ENCODE data around the gene RFT1. TPM values are rescaled to one million over a fixed set of nuclear protein-coding genes. Genes with fewer than 3 reads are reported as not detected.
"Not testable (repeated sequence)": the region's sequence is repeated elsewhere in the genome, so short reads cannot be mapped to it uniquely, and the experiment has no call there.

Gene RFT1
- total RNA-seq, 2 experiments from 2014 or later = 55.3 to 58.1 TPM

DNA sequence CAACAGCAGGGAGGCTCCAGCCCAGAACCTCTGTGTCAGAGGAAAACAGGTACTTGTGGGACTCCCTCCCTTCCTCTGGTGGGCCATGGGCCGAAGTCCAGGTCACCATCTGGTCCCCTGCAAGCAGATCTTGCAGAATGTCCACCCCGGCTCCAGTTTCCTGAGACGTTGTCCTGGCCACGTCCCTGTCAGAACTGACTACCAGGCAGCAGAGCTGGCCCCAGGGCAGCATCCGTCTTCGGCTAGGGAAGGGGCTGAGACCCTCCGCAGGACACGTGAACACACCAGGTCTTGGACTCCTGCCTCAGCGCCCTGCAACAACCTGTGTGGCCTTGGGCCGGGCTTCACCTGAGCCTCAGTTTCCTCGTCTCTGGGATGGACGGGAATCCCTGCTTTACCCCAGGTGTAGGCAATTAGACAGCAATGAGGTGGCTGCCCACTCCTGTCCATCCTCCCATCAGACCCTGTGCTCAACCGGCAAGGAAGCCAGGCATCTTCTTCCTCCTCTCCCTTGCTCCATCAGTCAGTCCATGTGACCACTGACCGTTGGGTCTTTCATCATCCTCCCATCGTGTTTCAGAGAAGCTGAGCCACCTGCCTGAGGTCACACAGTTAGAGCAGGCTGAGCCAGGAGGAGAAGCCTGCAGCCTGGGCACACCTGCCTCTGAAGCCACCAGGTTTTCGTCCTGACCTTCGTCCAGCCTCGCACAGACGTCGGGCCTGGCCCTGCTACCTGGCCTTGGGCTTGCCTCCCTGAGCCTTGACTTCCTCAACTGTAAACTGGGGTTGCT, 21.8 kb upstream of the RFT1 start:
- ChIA-PET CTCF (interaction anchor here (0.9 kb wide), 1 partner anchor 44 kb away, joined by 3 read pairs; no protein-coding TSS in a partner anchor), POLR2A (no interaction called here)

DNA sequence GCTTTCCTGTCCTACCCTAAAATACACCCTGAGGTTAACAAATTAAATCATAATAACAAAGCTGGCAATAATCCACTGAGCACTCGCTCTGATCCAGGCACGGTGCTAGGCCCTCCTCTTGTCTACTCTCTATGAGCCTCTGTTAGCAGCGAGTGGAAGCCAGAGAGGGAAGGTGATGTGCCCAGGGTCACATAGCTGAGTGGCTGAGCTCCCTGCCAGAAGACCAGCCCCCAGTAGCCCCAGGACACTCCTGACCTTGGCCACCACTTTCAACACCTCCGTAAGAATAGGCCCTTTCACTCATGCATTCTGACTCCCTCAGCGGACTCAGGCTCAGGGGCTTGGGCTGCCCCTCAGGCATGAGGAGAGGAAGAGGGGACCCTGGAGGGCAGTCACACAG, 21.2 kb upstream of the RFT1 start:
- ChIA-PET CTCF (interaction anchor here (0.9 kb wide), 1 partner anchor 45 kb away, joined by 3 read pairs; no protein-coding TSS in a partner anchor), POLR2A (no interaction called here)

DNA sequence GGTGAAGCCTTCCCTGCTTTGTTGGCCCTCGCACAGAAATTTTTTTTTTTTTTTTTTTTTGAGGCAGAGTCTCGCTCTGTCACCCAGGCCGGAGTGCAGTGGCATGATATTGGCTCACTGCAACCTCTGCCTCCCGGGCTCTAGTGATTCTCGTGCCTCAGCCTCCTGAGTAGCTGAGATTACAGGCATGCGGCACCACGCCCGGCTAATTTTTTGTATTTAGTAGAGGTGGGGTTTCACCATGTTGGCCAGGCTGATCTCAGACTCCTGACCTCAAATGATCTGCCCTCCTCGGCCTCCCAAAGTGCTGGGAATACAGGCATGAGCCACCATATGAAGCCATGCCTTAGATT, 20.8 kb upstream of the RFT1 start:
- POLR2A ChIA-PET = not testable (repeated sequence)
- CTCF ChIA-PET = interaction anchor here (0.9 to 1.0 kb wide), 2 partner anchors 9 to 45 kb away, joined by 3 read pairs; no protein-coding TSS in a partner anchor

DNA sequence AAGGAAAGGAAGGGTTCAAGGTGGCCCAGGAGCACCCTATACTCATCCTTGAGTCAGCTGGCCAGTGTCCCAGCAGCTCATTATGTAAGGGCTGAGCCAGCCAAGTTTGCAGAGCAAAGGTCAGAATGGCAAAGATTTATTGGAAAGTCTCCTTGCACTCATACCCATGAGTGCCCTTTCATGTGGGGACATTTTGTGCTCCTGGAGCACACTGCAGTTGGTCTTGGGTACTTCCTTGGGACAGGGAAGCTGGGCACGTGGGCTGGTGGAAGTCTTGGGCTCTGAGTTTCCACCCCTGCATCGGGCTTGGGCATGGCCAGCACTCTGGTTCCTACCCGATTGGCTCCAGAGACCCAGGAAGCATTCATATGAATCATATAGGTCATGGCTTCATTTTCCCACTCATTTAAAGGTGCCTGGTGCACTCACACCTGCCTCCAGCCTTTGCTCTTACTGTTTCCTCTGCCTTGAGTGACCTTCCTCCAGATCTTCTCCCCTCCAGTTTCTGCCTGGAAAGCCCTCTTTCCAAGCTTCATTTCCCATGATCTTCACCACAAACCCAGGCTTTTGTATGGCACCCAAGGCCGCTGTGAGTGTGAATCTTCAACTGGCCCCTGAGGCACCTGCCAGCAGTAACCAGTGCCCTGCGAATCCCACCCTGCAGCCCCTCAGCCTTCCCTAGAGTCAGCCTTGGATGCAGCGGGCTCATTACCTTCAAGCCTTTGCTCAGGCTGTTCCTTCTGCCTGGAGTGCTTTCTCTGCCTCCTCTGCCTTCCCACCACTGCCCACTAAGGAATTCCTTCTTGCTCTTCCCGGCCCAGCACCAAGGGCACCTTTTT, 20.2 kb upstream of the RFT1 start:
- POLR2A ChIA-PET = no interaction called here
- CTCF ChIA-PET = interaction anchor here (1.0 to 1.1 kb wide), 2 partner anchors 9 to 28 kb away, joined by 3 to 4 read pairs; no protein-coding TSS in a partner anchor

DNA sequence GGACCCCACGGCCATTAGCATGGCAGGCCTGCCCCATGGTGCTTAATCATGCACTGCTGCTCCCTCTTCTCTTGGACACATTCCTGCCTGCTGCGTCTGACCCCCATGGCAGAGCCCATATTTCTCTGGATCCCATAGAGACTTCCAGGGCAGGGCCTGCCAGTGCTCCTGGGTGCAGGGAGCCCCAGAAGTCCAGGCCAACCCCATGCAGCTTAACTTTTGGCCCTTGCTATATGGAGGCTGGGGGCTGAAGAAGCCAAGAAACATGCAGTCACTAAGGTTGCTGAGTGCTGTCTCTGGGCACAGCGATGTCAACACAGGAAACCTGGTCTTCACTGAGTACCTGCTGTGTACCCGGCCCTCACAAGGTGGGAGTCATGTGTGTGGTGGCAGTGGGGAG, 19.5 kb upstream of the RFT1 start:
- ChIA-PET CTCF (interaction anchor here (1.1 kb wide), 1 partner anchor 27 kb away, joined by 4 read pairs; no protein-coding TSS in a partner anchor), POLR2A (no interaction called here)

DNA sequence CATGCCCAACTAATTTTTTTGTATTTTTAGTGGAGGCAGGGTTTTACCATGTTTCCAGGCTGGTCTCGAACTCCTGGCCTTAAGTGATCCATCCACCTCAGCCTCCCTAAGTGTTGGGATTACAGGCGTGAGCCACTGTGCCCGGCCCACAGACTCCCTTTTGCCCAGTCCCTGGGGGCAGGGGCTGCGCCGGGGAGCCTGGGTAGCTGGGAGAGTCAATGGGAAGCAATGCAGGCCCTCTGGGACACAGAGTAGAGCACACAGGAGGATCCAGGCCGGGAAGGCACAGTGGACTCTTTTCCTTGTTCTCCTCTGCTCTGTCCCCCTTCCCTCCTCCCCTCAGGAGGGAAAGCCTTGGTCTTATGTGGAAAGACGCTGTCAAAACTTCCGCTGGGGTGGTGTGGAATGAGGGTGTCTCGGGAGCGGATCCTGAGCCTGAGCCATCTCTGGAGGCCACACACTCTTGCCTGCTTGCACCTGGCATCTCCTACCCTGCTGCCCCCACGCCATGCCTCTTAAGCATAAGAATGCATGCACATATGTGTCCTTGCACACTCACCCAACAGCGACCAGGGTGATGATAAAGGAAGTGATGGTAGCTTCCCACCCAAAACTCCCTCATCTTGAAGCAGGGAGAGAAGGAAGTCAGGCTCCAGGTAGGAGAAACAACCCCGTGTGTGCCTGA, 18.9 kb upstream of the RFT1 start:
- POLR2A ChIA-PET = no interaction called here
- CTCF ChIA-PET = no interaction called here

DNA sequence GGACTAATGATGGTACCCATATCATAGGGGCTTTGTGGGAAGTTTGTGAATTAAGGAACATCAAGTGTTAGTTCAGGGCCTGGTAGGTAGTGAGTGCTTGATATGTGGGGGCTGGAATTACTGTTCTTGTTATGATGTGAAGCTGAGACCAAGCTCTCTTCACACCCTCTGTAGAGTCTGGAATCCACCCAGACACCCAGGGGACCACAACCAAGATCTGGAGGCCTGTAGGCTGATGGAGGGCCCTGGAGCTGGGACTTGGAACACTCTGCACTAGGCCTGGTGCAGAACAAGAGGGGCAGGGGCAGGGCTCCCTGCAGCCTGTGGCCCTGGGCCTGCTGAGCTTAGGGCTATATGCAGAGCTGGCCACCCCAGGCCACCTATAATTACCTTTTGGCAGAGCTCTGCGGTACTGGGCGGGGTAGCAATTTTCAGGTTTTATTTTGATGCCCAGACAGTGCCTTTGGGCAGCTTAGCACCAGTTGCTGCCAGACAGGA, 17.7 kb upstream of the RFT1 start:
- POLR2A ChIA-PET = no interaction called here
- CTCF ChIA-PET = interaction anchor here (0.7 kb wide), 1 partner anchor 72 kb away, joined by 5 read pairs; no protein-coding TSS in a partner anchor

DNA sequence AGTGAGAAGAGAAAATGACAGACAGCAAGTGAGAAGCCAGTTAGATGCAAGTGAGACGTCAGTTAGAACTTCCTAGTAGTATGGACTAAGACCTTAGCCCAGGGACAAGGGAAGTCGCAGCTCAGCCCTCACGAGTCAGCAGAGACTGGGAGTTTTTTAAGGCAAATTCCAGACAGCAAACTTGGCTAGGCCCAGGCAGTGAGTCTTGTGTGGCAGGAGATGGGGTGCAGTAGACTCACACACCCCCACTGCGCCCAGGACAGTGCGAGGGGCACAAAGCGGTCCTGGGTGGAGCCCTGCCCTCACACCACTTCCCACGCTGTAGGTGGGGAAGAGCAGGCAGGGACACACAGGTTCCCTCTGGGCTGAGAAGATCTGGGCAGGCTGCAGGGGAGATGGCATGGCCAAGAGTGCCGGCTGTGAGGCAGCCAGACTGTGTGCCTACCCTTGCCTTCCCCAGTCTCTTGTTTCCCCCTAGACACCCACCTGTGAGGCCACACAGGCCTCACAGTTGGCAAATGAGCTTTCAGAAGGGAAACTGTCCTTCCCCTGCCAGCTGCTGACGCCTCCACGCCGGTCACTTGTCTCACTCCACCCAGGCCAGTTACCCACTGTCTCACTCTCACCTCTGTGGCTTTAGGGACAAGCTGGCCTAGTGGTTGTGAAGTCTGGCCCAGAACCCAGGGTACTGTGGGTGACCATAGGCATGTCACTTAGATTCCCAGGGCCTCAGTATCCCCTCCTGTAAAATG, 17.1 kb upstream of the RFT1 start:
- ChIA-PET CTCF (interaction anchor here (1.1 kb wide), 1 partner anchor 11 kb away, joined by 3 read pairs; no protein-coding TSS in a partner anchor), POLR2A (no interaction called here)

DNA sequence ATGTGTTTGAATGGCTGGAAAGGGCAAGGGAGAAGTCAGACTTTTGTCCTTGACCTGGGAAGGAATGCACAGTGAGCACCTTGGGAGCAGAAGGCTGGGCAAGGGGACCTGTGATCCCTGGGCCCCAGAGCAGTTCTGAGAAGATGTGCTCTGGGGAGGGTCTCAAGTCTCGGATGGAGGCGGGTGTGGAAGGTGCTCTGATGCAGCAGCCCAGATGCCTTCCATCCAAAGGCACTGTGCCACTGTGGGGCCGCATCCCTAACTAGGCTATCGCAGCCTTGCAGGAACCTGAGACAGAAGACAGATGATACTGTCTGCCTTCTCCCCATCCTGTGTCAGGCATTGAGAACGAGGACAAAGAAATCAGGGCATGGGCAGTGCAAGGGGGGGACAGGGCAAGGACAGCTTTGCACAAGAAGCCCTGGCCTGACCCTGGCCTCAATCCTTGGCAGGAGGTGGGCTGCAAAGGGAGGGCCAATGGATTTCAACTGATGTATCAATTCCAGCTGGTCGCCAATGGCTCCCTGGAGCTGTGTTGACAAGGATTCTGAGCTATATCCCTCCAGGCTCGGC, 16.2 kb upstream of the RFT1 start:
- ChIA-PET POLR2A (no interaction called here), CTCF (interaction anchor here (1.1 kb wide), 1 partner anchor 11 kb away, joined by 3 read pairs; no protein-coding TSS in a partner anchor)

DNA sequence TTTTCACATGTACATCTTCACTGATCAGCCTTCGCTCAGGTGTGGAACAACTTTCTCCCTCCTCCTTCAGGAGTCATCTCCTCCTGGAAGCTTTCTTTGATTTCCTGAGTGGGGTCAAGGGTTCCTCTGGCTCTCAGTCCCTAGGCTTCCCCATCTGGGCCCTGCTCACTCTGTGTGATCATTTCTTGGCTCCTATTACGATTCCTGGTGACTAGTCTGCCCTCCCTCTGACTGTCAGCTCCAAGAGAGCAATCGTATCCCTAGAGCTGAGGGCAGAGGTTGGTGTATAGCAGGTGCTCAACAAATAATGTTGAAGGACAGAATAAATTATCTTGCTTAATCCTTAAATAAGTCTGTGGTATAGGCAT, 15.5 kb upstream of the RFT1 start:
- CTCF ChIA-PET = interaction anchor here (1.0 kb wide), 1 partner anchor 50 kb away, joined by 3 read pairs; no protein-coding TSS in a partner anchor
- POLR2A ChIA-PET = no interaction called here

DNA sequence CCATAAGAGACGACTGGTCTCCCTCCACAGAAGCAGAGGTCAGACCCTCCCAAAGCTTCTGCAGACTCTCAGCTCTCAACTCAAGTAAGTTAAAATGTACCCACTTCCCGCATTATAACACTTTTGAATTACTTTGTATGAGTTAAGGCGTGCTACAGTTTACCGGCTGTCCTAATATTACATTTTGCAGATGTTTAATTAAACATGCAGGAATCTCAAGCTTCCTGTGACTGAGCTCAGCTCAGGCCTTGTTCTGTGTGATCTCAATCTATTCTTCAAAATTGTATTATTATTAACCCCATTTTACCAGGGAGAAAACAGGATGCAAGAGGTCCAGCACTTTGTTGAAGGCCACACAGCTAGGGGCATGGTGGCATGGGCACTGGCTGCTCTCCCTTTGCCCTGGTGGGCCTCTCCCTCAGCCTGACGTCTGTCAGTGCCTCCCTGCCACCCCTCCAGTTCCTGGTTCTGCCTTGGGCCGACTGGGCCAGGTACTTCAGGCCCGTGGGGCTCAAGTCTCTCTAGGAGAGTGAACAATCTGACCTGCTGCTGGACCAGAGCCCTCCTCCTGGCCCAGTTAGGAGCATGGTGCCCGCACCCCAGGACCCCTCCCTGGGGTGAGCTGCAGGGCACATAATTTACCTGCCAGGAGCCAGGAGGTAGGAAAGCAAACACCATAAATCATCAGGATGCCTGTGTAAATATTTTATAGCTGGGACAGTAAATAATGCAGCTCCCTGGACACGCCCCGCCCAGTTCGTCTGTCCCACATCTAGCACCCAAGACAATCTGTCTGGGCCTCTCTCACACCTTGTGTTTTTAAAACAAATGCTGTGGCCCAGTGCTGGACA, 14.9 kb upstream of the RFT1 start:
- ChIA-PET CTCF (interaction anchor here (1.0 to 1.4 kb wide), 3 partner anchors 11 to 51 kb away, joined by 3 to 5 read pairs (median 3); no protein-coding TSS in a partner anchor), POLR2A (no interaction called here)

DNA sequence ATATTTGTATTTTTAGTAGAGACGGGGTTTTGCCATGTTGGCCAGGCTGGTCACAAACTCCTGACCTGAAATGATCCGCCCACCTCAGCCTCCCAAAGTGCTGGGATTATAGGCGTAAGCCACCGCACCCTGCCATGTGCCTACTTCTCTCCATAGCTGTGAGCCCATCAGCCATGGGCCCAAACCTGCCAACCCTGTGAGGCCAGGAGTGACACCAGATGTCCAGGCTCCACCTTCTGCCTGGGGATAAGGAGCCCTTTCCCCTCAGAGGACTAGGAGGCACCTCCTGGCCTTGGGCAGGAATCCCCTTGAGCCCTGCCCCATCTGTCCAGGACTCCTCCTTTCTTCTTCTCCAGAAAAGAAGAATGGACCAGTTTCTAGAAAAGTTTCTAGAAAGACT, 14.2 kb upstream of the RFT1 start:
- CTCF ChIA-PET = interaction anchor here (0.6 to 1.4 kb wide), 3 partner anchors 9 to 52 kb away, joined by 3 to 5 read pairs (median 4); no protein-coding TSS in a partner anchor
- POLR2A ChIA-PET = no interaction called here

DNA sequence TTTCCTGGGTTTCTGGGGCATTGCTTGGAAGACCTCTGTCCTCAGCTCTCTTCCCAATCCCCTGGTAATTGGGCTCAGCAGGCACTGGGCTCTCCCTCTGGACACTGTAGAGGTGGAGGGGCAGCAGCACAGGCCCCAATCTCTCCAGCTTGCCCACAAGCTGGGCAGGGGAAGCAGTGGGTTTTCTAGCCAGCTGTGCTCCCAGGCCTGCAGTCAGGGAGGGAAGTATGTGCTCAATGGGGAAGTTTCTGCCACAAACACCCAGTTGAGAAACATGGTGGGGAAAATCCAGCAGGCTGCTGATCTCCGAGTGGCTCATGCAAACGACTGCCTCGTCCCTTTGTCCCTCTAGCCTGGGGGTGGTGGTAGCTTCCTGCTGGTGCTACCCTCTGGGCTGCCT, 12.8 kb upstream of the RFT1 start:
- POLR2A ChIA-PET = no interaction called here
- CTCF ChIA-PET = no interaction called here

DNA sequence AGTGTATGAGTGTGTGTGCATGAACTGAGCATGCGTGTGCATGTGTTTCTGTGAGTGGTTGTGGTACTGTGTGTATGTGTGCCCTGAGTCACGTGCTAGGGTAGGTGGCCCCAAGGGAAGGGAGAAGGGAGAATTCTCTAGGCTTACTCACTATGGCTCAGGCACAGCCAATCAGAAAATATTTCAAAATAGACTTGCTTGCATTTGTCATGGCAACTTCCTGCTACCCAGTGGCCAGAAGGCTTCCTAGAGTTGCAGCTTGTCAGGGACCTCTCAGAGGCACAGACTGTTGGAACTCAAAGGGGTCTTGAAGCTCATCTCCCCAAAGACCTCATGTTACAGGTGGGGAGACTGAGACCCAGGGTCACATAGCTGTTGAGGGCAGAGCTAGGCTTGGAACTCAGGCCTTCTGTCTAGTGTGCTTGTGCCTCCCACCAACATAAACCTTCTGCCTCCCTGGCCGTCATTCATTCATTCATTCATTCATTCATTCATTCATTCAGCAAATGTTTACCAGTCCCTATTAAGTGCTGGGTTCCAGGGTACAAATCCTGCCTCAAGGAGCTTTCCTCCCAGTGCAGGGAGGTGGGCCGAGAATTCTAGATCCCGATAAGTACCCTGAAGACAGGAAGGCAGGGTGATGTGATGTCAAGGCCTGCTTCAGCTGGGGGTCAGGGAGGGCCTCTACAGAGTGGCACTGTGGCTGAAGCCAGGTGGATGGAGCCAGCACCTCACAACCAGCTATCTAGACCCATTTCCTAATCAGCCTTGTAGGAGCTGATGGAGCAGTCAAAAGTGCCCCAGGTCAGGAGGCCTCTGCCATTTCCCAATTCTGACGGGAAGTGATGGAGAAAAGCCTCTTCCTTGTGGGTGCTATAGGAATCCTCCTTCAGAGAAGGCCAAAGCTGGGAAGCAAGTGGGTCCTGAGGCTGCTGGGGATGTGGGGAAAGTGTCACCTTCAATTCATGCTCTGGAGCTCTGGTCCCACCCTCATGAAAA, 10.9 kb upstream of the RFT1 start:
- ChIA-PET CTCF (interaction anchor here (0.7 to 1.4 kb wide), 2 partner anchors 55 to 373 kb away, joined by 4 to 6 read pairs; no protein-coding TSS in a partner anchor), POLR2A (no interaction called here)

DNA sequence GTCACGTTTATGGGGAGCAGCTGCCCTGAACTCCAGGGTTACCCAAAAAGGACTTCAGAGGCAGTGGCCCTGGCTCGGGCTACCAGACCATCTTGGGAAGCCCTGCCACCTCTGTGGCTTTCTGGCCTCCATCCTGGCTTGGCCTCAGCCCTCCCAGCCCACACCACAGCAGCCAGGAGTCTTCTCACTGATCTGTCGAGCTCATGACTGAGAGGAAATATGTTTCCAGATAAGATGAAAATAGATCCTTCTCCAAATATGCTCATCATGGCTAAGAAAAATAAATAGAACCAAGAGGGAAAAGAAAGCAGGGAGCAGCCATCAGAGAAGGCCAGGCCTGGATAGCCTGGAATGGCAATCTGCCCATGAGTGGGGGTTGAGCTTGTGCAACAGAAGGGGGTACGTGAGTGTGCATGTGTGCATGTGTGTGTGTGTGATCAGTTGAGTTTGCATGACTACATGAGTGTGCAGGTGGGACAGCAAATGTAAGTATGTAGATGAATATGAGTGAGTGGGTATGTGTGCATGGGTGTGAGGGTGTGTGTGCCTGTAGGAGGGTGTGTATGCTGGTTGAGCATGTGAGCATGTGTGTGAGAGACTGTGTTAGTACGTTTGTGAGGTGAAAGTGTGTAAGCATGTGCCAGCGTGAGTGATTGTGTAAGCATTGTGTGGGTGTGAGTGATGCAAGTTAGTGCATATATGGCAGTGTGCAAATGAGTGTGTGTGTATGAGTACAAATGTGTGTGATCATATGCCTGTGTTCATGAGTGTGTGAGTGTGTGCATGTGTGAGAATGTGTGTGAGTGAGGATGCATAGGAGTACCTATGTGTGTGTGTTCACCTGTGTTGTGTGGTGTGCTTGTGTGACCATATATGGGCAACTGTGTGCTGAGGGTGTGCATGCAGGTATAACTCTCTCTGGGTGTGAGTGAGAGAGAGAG, 9.9 kb upstream of the RFT1 start:
- CTCF ChIA-PET = interaction anchor here (1.4 to 1.7 kb wide), 2 partner anchors 56 kb away, joined by 5 to 6 read pairs; no protein-coding TSS in a partner anchor

More for the DNA sequence above, 9.9 kb upstream of the RFT1 start:
- POLR2A ChIA-PET = no interaction called here

Measured in activated CD8-positive, alpha-beta memory T cell treated with anti-CD3 and anti-CD28 coated beads for 36 hours (primary cell).